GM21576 (cell line): ENCODE results near the gene HLA-DOA.

ENCODE experiments used
- ATAC-seq: cut with Tn5 transposase; IDR thresholded peaks from one replicate; pipeline ENCODE4 v1.9.1; 2021; ENCODE audit warnings: mild to moderate bottlenecking, moderate library complexity; ENCODE audit not compliant: unreplicated experiment

Gene HLA-DOA

GRCh38 chr6:32967151-32968091 is 42.0 kb downstream of the HLA-DOA start:
- no peak for ATAC-seq

DNA sequence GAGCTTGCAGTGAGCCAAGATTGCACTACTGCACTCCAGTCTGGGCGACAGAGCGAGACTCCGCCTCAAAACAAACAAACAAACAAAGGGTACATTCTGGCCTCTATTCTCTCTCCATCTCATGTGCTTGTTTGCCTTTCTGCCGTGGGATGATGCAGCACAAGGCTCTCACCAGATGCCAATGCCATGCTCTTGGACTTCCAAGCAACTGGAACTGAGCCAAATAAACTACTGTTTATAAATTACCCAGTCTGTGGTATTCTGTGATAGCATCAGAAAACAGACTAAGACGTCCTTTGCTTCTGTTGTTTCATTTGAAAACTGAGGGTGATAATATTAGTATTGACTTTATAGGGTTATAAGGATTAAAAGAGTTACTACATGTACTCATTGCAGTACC is 44.6 kb downstream of the HLA-DOA start:
- no peak for ATAC-seq

- no peak for ATAC-seq
These were observed 45.5 kb downstream of the HLA-DOA start for GRCh38 chr6:32963866-32964265.

DNA sequence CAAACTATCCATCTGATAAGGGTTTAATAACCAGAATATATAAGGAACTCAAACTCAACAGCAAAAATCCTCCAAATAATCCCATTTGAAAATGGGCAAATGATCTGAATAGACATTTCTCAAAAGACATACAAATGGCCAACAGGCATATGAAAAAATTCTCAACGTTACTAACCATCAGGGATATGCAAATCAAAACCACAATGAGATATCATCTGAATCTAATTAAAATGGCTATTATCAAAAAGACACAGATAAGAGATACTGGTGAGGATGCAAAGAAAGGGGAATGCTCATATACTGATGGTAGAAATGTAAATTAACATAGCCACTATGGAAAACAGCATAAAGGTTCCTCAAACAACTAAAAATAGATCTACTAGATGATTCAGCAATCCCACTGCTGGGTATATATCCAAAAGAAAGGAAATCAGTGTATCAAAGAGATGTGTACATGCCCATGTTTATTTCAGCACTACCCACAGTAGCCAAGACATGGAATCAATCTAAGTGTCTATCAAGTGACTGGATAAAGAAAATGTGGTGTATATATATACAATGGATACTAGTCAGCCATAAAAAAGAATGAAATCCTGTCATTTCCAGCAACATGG is 47.1 kb downstream of the HLA-DOA start:
- ATAC-seq, result no peak

DNA sequence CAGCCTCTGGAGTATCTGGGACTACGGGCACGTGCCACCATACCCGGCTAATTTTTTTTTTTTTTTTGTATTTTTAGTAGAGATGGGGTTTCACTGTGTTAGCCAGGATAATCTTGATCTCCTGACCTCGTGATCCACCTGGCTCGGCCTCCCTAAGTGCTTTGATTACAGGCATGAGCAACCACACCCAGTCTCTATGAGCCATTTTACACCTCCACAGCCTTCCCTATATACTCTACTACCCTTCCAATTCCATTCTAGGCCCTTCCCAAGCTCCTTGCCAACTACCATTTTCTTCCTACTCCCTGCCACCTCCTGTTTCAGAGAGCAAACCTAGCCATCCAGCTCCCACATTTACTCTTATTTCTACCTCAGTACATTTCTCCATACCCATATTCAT is 48.8 kb downstream of the HLA-DOA start:
- no peak for ATAC-seq

DNA sequence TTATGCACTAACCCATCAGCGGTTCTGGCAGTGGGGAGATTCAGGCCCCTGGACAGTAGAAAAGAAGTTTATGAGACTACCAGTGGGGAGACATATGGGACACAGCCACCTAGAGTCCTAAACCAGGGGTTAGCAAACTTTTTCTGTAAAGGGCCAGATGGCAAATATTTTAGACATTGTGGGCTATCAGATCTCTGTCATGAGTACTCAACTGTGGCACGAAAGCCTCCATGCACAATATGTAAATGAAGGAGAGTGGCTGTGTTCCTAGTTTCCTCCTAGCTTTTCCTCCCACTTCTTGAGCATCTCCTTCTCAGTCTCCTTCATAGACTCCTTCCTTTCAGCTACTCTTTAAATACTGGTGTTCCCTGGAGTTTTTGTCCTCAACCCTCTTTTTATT is 53.2 kb downstream of the HLA-DOA start:
- no peak for ATAC-seq

DNA sequence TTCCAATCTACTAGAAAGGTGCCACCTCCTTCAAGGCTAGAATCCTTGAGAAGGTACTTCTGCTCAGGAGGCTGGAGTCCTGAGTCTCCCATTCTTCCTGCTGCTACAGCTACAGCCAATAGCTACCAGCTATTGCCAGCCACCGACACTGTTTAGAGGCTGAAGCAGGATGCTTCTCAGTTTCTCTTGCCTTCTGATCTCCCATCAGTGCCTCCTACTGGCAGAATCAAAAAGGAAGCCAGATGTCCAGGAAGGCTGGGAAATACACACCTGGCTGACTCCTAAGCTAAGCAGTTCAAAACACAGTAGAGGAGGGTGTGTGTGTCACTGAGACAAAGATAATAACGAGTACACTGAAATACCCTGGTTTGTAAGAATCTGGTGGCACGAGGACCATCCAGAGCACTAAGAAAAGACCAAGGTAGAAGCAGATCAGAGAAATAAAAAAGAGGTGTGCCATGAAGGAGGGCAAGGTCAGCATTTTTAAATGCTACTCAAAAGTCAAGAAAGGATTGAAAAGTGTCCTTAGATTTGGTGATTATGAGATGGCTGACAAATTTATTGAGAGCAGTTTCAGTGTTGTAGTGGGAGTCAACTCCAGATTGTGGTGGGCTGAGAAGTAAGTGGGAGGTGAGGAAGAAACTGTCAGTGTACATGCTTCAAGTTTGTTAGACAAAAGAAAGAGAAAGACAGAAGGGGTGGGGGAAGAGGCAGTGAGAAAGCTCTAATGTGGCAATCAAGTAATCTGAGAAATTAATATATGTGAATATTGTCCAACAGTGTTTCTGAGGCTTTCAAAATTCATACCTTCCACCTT is 54.2 kb downstream of the HLA-DOA start:
- ATAC-seq, result no peak

- ATAC-seq, result no peak
These were observed 55.1 kb downstream of the HLA-DOA start for GRCh38 chr6:32954267-32954666.
